IMR-90 (cell line): ENCODE measurements around the gene SERPINA3. TPM values are rescaled to one million over a fixed set of nuclear protein-coding genes. Genes with fewer than 3 reads are reported as not detected.

ENCODE experiments used
- ATAC-seq: fragments of 200-7000 bp; cut with Tn5 transposase; 2 replicates; pipeline ENCODE4 v1.9.1; 2020; ENCODE audit warnings: low read depth, mild to moderate bottlenecking, moderate library complexity
- BruUV-seq: library from RNA; stranded (reverse); fragments of 400-500 nt; replicated peaks from 2 replicates; lab custom pipeline; 2021; lab: Mats Ljungman, UMichigan
- CTCF ChIA-PET: fragments of 300-600 bp; formaldehyde crosslinking; extraction: SDS; loops from one replicate; lab custom pipeline; 2021; ENCODE audit warnings: antibody characterized with exemption; lab: Yijun Ruan, JAX
- POLR2A ChIA-PET: fragments of 300-600 bp; sonication (Branson Sonifier 250); formaldehyde crosslinking; loops from one replicate; lab custom pipeline; 2022; ENCODE audit warnings: antibody characterized with exemption; ENCODE audit not compliant: unreplicated experiment; lab: Charles Lee
- DNase-seq: peaks from one replicate; pipeline ENCODE4 v3.0.0; 2013
- H2AFZ ChIP-seq: replicated peaks from 2 replicates; pipeline ENCODE3; 2013; ENCODE audit warnings: low read length, mild to moderate bottlenecking; ENCODE audit not compliant: poor library complexity
- H2AK5ac ChIP-seq: 2 replicates; pipeline ENCODE4 v1.6.1; 2013; ENCODE audit warnings: low read depth, low read length, inconsistent platforms
- H2AK9ac ChIP-seq: replicated peaks from 2 replicates; pipeline ENCODE3; 2013; ENCODE audit warnings: mild to moderate bottlenecking, low read depth, low read length, moderate library complexity; ENCODE audit not compliant: poor library complexity
- H2BK120ac ChIP-seq: 2 replicates; pipeline ENCODE4 v1.6.1; 2013; ENCODE audit warnings: low read depth, low read length, inconsistent platforms
- H2BK15ac ChIP-seq: 3 replicates; pipeline ENCODE4 v1.6.1; 2013; ENCODE audit warnings: low read depth, low read length, inconsistent platforms
- H2BK20ac ChIP-seq: 2 replicates; pipeline ENCODE4 v1.6.1; 2013; ENCODE audit warnings: low read depth, mild to moderate bottlenecking, inconsistent platforms, low read length, moderate library complexity
- H2BK5ac ChIP-seq: 2 replicates; pipeline ENCODE4 v1.6.1; 2013; ENCODE audit warnings: mild to moderate bottlenecking, low read depth, low read length, inconsistent platforms; ENCODE audit not compliant: poor library complexity, severe bottlenecking
- H3K14ac ChIP-seq: replicated peaks from 2 replicates; pipeline ENCODE4 v1.6.1; 2013; ENCODE audit warnings: low read depth, low read length, inconsistent platforms
- H3K18ac ChIP-seq: 2 replicates; pipeline ENCODE4 v1.6.1; 2013; ENCODE audit warnings: low read depth, low read length, control low read depth
- H3K23ac ChIP-seq: 2 replicates; pipeline ENCODE4 v1.6.1; 2013; ENCODE audit warnings: low read depth, low read length, inconsistent platforms
- H3K27ac ChIP-seq: 2 replicates; pipeline ENCODE4 v1.5.1; 2013; ENCODE audit warnings: mild to moderate bottlenecking, control low read depth, low read length; ENCODE audit not compliant: insufficient read depth
- H3K27me3 ChIP-seq: 2 replicates; pipeline ENCODE4 v1.6.1; 2013; ENCODE audit warnings: low read length; ENCODE audit not compliant: control insufficient read depth, insufficient read depth
- H3K36me3 ChIP-seq: 2 replicates; pipeline ENCODE4 v1.6.1; 2013; ENCODE audit warnings: low read length, mixed read lengths; ENCODE audit not compliant: control insufficient read depth, insufficient read depth
- H3K4ac ChIP-seq: 2 replicates; pipeline ENCODE4 v1.6.1; 2013; ENCODE audit warnings: low read depth, low read length, inconsistent platforms
- H3K4me1 ChIP-seq: 2 replicates; pipeline ENCODE4 v1.6.1; 2013; ENCODE audit warnings: low read length, mixed read lengths; ENCODE audit not compliant: control insufficient read depth, insufficient read depth
- H3K4me2 ChIP-seq: 2 replicates; pipeline ENCODE4 v1.6.1; 2013; ENCODE audit warnings: low read depth, mild to moderate bottlenecking, control low read depth, low read length, moderate library complexity
- H3K4me3 ChIP-seq: 2 replicates; pipeline ENCODE4 v1.5.1; 2013; ENCODE audit warnings: low read depth, mild to moderate bottlenecking, control low read depth, low read length, moderate library complexity; ENCODE audit not compliant: insufficient read depth
- H3K56ac ChIP-seq: 2 replicates; pipeline ENCODE4 v1.6.1; 2013; ENCODE audit warnings: low read length, inconsistent platforms; ENCODE audit not compliant: insufficient read depth; ENCODE audit errors: extremely low read depth
- H3K79me1 ChIP-seq, 2 experiments: 2 replicates each; pipeline ENCODE4 v1.6.1; 2013; ENCODE audit warnings: low read length in 2 of 2, inconsistent platforms in 1 of 2, low read depth in 1 of 2
- H3K9ac ChIP-seq: 2 replicates; pipeline ENCODE4 v1.6.1; 2013; ENCODE audit warnings: low read depth, low read length, control low read depth
- H3K9me1 ChIP-seq: 2 replicates; pipeline ENCODE4 v1.6.1; 2013; ENCODE audit warnings: low read length, inconsistent platforms; ENCODE audit not compliant: insufficient read depth
- H3K9me3 ChIP-seq: 2 replicates; pipeline ENCODE4 v1.6.1; 2013; ENCODE audit warnings: low read length; ENCODE audit not compliant: control insufficient read depth, insufficient read depth
- H4K20me1 ChIP-seq: 2 replicates; pipeline ENCODE4 v1.6.1; 2013; ENCODE audit warnings: low read length, inconsistent platforms; ENCODE audit not compliant: insufficient read depth
- H4K5ac ChIP-seq: 2 replicates; pipeline ENCODE4 v1.6.1; 2013; ENCODE audit warnings: mild to moderate bottlenecking, low read depth, low read length, control low read depth
- H4K8ac ChIP-seq, 2 experiments: 2 replicates each; pipeline ENCODE4 v1.6.1; 2013; ENCODE audit warnings: low read depth in 2 of 2, low read length in 2 of 2, control low read depth in 1 of 2, inconsistent platforms in 1 of 2
- H4K91ac ChIP-seq: 2 replicates; pipeline ENCODE4 v1.6.1; 2013; ENCODE audit warnings: low read depth, low read length, inconsistent platforms; ENCODE audit not compliant: insufficient read depth
- CHD1 ChIP-seq: IDR thresholded peaks from 2 replicates; pipeline ENCODE4 v1.6.1; 2012; ENCODE audit warnings: low read depth, low read length, improper control_type of control experiment
- FOS ChIP-seq: fragments of 150-350 bp; IDR thresholded peaks from 2 replicates; pipeline ENCODE4 v1.6.1; 2016; ENCODE audit warnings: low read depth, low read length
- MAFK ChIP-seq: IDR thresholded peaks from 2 replicates; pipeline ENCODE4 v1.6.1; 2012; ENCODE audit warnings: low read depth, low read length, improper control_type of control experiment
- MXI1 ChIP-seq: IDR thresholded peaks from 2 replicates; pipeline ENCODE4 v1.6.1; 2012; ENCODE audit warnings: low read depth, mild to moderate bottlenecking, low read length, moderate library complexity, borderline replicate concordance
- RCOR1 ChIP-seq: IDR thresholded peaks from 2 replicates; pipeline ENCODE4 v1.6.1; 2012; ENCODE audit warnings: mild to moderate bottlenecking, low read length, improper control_type of control experiment; ENCODE audit not compliant: insufficient replicate concordance
- WGBS, 2 experiments: methylation state at CpG; one replicate each; pipeline versions ENCODE4 v1.1.5 to v1.1.7; 2013; ENCODE audit warnings: missing lambda C conversion rate in 2 of 2; ENCODE audit not compliant: insufficient read length in 1 of 2; ENCODE audit errors: extremely low coverage in 2 of 2; 5-methylcytosine and 5-hydroxymethylcytosine counted together
- dilution Hi-C: fragments of 300-500 bp; cut with HindIII; formaldehyde crosslinking; loops from one replicate; pipeline ENCODE4 v1.14.3; 2018; ENCODE audit warnings: low sequenced_read_pairs; ENCODE audit not compliant: unreplicated experiment
- in situ Hi-C: fragments of 300-500 bp; cut with MboI; formaldehyde crosslinking; loops from 3 replicates; pipeline ENCODE4 v1.14.3; 2019; ENCODE audit warnings: low sequenced_read_pairs, inconsistent platforms, mixed read lengths
- intact Hi-C: fragments of 100-400 bp; cut with micrococcal nuclease; formaldehyde crosslinking; loops from 2 replicates; pipeline ENCODE4 v1.10.0; 2022
- polyA plus RNA-seq, 3 experiments: library from polyadenylated mRNA; depleted of rRNA; stranded (reverse); fragments of >200 nt; gene quantifications; 2 replicates each; pipeline ENCODE4 v1.2.3, GENCODE V29; 2012; ENCODE audit warnings: low replicate concordance in 1 of 3
- total RNA-seq: library from RNA; depleted of rRNA; stranded (reverse); fragments of >200 nt; gene quantifications from 2 replicates; pipeline ENCODE4 v1.2.3, GENCODE V29; 2012

SERPINA3 gene
- total and polyA plus RNA-seq, 2 of the 4 experiments (the other 2 are of a cell fraction) = 0.36 to 0.48 TPM

DNA sequence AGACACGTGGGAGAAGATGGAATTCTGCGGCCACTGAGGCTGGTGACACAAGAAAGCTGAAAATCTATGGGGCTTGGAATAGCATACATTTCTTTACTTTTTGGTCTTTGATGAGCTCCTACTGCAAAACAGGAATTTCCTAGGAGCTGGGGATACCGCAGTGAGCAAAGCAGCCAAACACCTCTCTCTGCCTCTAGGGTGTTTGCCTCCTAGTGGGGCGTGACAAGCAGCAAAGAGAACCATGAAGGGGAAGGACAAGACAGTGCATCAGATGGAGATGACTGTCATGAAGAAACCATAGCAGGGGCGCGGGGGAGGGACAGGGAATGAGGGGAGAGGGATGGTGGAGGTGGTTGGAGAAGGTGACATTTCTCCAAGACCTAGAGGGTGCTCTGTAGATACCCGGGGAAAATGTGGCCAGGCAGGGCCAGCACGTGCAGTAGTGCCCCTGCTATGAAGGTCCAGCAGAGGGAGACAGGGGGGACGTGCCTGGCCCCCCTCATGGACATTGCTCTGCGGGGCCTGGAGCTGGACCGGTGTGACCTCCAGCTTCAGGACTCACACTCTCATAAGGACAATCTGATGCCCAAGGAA is 58.6 kb downstream of the SERPINA3 start:
- no peak overlapping the region for H3K4me2 ChIP-seq
- no peak overlapping the region for H4K8ac ChIP-seq
- H3K79me1 ChIP-seq = no peaks in the 10 kb centered on the region
- DNase-seq (no peak), ATAC-seq (no peak)
- H4K91ac ChIP-seq = no peak overlapping the region
- no peak overlapping the region for H3K27ac ChIP-seq
- H4K20me1 ChIP-seq = no peaks in the 10 kb centered on the region
- H3K4me3 ChIP-seq = no peak overlapping the region
- dilution Hi-C loops (no loop called here), intact Hi-C loops (no loop called here), in situ Hi-C loops (no loop called here)
- H3K9ac ChIP-seq = no peak overlapping the region
- H2BK15ac ChIP-seq = no peak overlapping the region
- POLR2A ChIA-PET = no interaction called here
- WGBS, 2 experiments = 88% methylated on average over 7 of the region's 11 CpGs; no CpG with 5 or more reads in 1 of the 2 experiments
- H3K27me3 ChIP-seq = no peaks in the 10 kb centered on the region
- no TSS peak for BruUV-seq
- H2BK120ac ChIP-seq = no peak overlapping the region
- CTCF ChIA-PET = interaction anchor here (0.6 kb wide), 1 partner anchor 42 kb away, joined by 3 read pairs; no protein-coding TSS in a partner anchor
- no peak overlapping the region for H3K23ac ChIP-seq
- no peak overlapping the region for H4K5ac ChIP-seq
- H3K9me1 ChIP-seq = no peaks in the 10 kb centered on the region; the same call in 1 of the 2 replicates
- no peak overlapping the region for H2AFZ ChIP-seq
- no peak for TF ChIP-seq MAFK
- TF ChIP-seq MXI1 = no peak
- TF ChIP-seq CHD1 = no peak
- TF ChIP-seq FOS = no peak
- no peak for TF ChIP-seq RCOR1
- no peak overlapping the region; the same call in 1 of the 2 replicates for H3K4ac ChIP-seq
- no peak overlapping the region for H3K14ac ChIP-seq
- H2BK5ac ChIP-seq = no peak overlapping the region
- H2BK20ac ChIP-seq = no peak overlapping the region
- no peak overlapping the region for H2AK9ac ChIP-seq
- H3K9me3 ChIP-seq = no peaks in the 10 kb centered on the region
- H3K4me1 ChIP-seq = peaks cover 5% of the 10 kb centered on the region
- H3K56ac ChIP-seq = no peak overlapping the region
- no peak overlapping the region for H2AK5ac ChIP-seq
- no peak overlapping the region for H3K18ac ChIP-seq
- H3K36me3 ChIP-seq = no peaks in the 10 kb centered on the region
